ENCODE results near the gene CLOCK. TPM values are rescaled to one million over a fixed set of nuclear protein-coding genes. Genes with fewer than 3 reads are reported as not detected.
A peak's percentile ranks its signal among the peaks of the same experiment; 100 is the strongest.

The CLOCK gene
- polyA plus RNA-seq, 2 of the 4 experiments (the other 2 are of a cell fraction): 6.6 to 14.2 TPM

DNA sequence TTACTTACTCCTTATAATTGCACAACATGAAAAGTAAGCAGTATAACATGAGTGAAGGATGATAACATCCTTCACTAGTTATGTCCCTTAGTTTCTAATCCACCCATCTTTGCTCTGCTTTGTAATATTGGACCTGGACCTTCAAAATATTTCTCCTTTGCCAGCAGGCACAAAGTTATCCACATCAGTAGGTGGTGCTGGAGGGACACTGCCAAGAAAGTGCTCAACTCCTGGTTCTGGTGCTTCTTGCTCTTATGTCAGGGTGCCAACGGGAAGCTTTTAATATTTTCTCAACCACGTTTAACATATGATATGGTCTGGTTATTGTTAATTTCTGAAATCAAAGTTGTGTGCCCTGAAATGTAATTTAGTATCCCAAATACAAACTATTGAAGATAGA, 101.9 kb downstream of the CLOCK start:
- POLR2A ChIA-PET: no interaction called here
- peak in 1 of 2 experiments; percentile 43 for DNase-seq (ENCODE audit: low read depth in 1 of 2, low spot score in 1 of 2)
- H3K4me3 ChIP-seq: no peak overlapping the region
- H3K4me2 ChIP-seq: no peak overlapping the region
- WGBS (ENCODE audit: missing lambda C conversion rate): 44% methylated on average over 2 of the region's 2 CpGs
- TF ChIP-seq, protein P1, sequence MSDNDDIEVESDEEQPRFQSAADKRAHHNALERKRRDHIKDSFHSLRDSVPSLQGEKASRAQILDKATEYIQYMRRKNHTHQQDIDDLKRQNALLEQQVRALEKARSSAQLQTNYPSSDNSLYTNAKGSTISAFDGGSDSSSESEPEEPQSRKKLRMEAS (IDR thresholded peaks at IDR 0.05): no peak
- TF ChIP-seq RAD21 (conservative IDR thresholded peaks at IDR 0.05 in 1 of 2, IDR thresholded peaks at IDR 0.05 in 1 of 2) (peak; percentile 50 to 55), RFX5 (IDR thresholded peaks at IDR 0.05) (no peak), ESRRA (IDR thresholded peaks at IDR 0.05; ENCODE audit: borderline replicate concordance, low read length) (no peak), BHLHE40 (IDR thresholded peaks at IDR 0.05; ENCODE audit: low read depth, low read length) (no peak), HDAC2 (IDR thresholded peaks at IDR 0.05) (no peak), FOXS1 (CRISPR knock-in tag; IDR thresholded peaks at IDR 0.05) (no peak), SMC3 (IDR thresholded peaks at IDR 0.05) (peak; percentile 25; the same call in 2 of the 3 replicates), MYC (IDR thresholded peaks at IDR 0.05; ENCODE audit: borderline replicate concordance, low read length) (no peak), NFE2L2 (conservative IDR thresholded peaks at IDR 0.05; ENCODE audit: low read length) (no peak)
- TF ChIP-seq, protein P2, sequence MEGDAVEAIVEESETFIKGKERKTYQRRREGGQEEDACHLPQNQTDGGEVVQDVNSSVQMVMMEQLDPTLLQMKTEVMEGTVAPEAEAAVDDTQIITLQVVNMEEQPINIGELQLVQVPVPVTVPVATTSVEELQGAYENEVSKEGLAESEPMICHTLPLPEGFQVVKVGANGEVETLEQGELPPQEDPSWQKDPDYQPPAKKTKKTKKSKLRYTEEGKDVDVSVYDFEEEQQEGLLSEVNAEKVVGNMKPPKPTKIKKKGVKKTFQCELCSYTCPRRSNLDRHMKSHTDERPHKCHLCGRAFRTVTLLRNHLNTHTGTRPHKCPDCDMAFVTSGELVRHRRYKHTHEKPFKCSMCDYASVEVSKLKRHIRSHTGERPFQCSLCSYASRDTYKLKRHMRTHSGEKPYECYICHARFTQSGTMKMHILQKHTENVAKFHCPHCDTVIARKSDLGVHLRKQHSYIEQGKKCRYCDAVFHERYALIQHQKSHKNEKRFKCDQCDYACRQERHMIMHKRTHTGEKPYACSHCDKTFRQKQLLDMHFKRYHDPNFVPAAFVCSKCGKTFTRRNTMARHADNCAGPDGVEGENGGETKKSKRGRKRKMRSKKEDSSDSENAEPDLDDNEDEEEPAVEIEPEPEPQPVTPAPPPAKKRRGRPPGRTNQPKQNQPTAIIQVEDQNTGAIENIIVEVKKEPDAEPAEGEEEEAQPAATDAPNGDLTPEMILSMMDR (IDR thresholded peaks at IDR 0.05): peak; percentile 42
- no peaks in the 10 kb centered on the region for H3K4me1 ChIP-seq
- peak; percentile 60 to 64; a peak in 3 of 6 replicates for ATAC-seq
- no peak overlapping the region for H3K27ac ChIP-seq
- CTCF ChIA-PET: interaction anchor here (0.6 to 1.8 kb wide), 14 partner anchors 26 to 852 kb away, joined by 3 to 9 read pairs (median 4); partner anchors contain the start of genes EXOC1 and SRD5A3
- no peaks in the 10 kb centered on the region for H3K9me3 ChIP-seq
- FAIRE-seq: peak; percentile 80

DNA sequence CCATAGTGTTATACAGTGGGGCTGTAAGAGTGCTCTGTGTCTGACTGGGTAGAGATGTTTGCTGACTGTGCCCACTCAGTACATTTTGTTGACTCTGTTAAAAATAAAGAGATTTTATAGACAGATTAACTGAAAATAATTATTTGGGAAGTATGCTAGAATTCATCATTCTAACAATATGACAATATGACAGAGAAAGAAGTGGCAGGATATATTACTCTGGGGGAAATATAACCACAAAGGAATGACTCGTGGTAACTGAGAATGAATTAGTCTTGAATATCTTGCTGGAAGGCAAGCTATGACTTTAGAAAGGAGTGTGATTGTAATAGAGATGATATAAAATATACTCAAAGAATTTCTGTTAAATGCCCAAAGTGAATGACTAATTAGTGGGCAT, 104.2 kb downstream of the CLOCK start:
- Histone ChIP-seq H3K4me3 (no peak overlapping the region), H3K4me1 (peaks cover 2% of the 10 kb centered on the region; the same call in 1 of the 3 replicates), H3K27ac (no peak overlapping the region), H3K9me3 (no peaks in the 10 kb centered on the region), H3K4me2 (no peak overlapping the region)
- DNase-seq (ENCODE audit: low read depth in 1 of 2, low spot score in 1 of 2): no peak
- CTCF ChIA-PET: interaction anchor here (1.7 kb wide), 1 partner anchor 112 kb away, joined by 4 read pairs; no protein-coding TSS in a partner anchor
- POLR2A ChIA-PET: no interaction called here
- TF ChIP-seq NFE2L2 (conservative IDR thresholded peaks at IDR 0.05; ENCODE audit: low read length): no peak
- TF ChIP-seq CHD2 (IDR thresholded peaks at IDR 0.05; ENCODE audit: low read length, partially characterized antibody): no peak
- no peak for TF ChIP-seq HEYL (CRISPR knock-in tag; IDR thresholded peaks at IDR 0.05)
- no peak for TF ChIP-seq HDAC2 (IDR thresholded peaks at IDR 0.05)
- TF ChIP-seq ZNF302 (CRISPR knock-in tag; IDR thresholded peaks at IDR 0.05): no peak
- no peak for TF ChIP-seq BHLHE40 (IDR thresholded peaks at IDR 0.05; ENCODE audit: low read depth, low read length)
- TF ChIP-seq TP53 (CRISPR knock-in tag; IDR thresholded peaks at IDR 0.05): no peak
- TF ChIP-seq, protein P3, sequence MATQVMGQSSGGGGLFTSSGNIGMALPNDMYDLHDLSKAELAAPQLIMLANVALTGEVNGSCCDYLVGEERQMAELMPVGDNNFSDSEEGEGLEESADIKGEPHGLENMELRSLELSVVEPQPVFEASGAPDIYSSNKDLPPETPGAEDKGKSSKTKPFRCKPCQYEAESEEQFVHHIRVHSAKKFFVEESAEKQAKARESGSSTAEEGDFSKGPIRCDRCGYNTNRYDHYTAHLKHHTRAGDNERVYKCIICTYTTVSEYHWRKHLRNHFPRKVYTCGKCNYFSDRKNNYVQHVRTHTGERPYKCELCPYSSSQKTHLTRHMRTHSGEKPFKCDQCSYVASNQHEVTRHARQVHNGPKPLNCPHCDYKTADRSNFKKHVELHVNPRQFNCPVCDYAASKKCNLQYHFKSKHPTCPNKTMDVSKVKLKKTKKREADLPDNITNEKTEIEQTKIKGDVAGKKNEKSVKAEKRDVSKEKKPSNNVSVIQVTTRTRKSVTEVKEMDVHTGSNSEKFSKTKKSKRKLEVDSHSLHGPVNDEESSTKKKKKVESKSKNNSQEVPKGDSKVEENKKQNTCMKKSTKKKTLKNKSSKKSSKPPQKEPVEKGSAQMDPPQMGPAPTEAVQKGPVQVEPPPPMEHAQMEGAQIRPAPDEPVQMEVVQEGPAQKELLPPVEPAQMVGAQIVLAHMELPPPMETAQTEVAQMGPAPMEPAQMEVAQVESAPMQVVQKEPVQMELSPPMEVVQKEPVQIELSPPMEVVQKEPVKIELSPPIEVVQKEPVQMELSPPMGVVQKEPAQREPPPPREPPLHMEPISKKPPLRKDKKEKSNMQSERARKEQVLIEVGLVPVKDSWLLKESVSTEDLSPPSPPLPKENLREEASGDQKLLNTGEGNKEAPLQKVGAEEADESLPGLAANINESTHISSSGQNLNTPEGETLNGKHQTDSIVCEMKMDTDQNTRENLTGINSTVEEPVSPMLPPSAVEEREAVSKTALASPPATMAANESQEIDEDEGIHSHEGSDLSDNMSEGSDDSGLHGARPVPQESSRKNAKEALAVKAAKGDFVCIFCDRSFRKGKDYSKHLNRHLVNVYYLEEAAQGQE (IDR thresholded peaks at IDR 0.05): no peak
- no peak for FAIRE-seq
- ATAC-seq: no peak
- WGBS (ENCODE audit: missing lambda C conversion rate): 84% methylated on average over 1 of the region's 1 CpG

DNA sequence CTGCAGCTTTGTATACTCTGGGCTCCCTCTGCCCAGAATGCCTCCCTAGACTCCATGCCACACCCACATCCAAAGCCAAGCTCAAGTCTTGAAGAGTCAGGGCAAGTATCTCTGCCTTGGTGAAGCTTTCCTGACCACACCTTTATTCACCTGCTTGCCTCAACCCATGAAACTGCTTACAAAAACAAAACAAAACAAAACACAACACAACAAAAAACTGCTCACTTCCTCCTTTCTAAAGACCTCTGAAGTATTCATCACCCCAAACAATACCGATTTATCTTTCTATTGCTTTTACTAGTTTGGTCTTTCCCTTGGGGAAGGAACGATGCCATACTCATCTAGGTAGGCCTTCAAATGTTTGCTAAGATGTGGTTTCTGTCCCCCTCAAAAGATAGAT, 105.9 kb downstream of the CLOCK start:
- POLR2A ChIA-PET: no interaction called here
- H3K9me3 ChIP-seq: no peaks in the 10 kb centered on the region
- no peak overlapping the region for H3K27ac ChIP-seq
- DNase-seq (ENCODE audit: low read depth in 1 of 2, low spot score in 1 of 2) (no peak), ATAC-seq (no peak), FAIRE-seq (no peak)
- H3K4me1 ChIP-seq: peaks cover 8% of the 10 kb centered on the region; the same call in 1 of the 3 replicates
- no peak overlapping the region for H3K4me3 ChIP-seq
- TF ChIP-seq HEYL (CRISPR knock-in tag; IDR thresholded peaks at IDR 0.05) (no peak), CBX2 (IDR thresholded peaks at IDR 0.05; ENCODE audit: borderline replicate concordance, low read depth) (no peak), ESRRA (IDR thresholded peaks at IDR 0.05; ENCODE audit: borderline replicate concordance, low read length) (no peak), BHLHE40 (IDR thresholded peaks at IDR 0.05; ENCODE audit: low read depth, low read length) (no peak), CHD2 (IDR thresholded peaks at IDR 0.05; ENCODE audit: low read length, partially characterized antibody) (no peak), ZC3H11A (IDR thresholded peaks at IDR 0.05) (no peak), NR3C1 (IDR thresholded peaks at IDR 0.05) (no peak), MAZ (IDR thresholded peaks at IDR 0.05; ENCODE audit: borderline replicate concordance, low read depth, low read length) (no peak), HOXA7 (CRISPR knock-in tag; IDR thresholded peaks at IDR 0.05) (no peak), KDM5A (IDR thresholded peaks at IDR 0.05) (no peak), ZFP36 (IDR thresholded peaks at IDR 0.05; ENCODE audit: borderline replicate concordance, partially characterized antibody) (no peak), POLR2AphosphoS2 (conservative IDR thresholded peaks at IDR 0.05; ENCODE audit: low read length) (no peak), RCOR1 (IDR thresholded peaks at IDR 0.05; ENCODE audit: low read depth, low read length) (no peak), PHF8 (IDR thresholded peaks at IDR 0.05; ENCODE audit: borderline replicate concordance, low read depth) (no peak), RFX5 (IDR thresholded peaks at IDR 0.05) (no peak), POLR2A (IDR thresholded peaks at IDR 0.05; ENCODE audit: low read length) (no peak), RNF2 (IDR thresholded peaks at IDR 0.05; ENCODE audit: borderline replicate concordance, low read depth) (no peak)
- TF ChIP-seq, protein P4, sequence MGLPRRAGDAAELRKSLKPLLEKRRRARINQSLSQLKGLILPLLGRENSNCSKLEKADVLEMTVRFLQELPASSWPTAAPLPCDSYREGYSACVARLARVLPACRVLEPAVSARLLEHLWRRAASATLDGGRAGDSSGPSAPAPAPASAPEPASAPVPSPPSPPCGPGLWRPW (IDR thresholded peaks at IDR 0.05): no peak
- TF ChIP-seq, protein P1 (IDR thresholded peaks at IDR 0.05): no peak
- CTCF ChIA-PET: no interaction called here
- WGBS (ENCODE audit: missing lambda C conversion rate): 93% methylated on average over 2 of the region's 2 CpGs
- H3K4me2 ChIP-seq: no peak overlapping the region
